NK-92 (cell line): ENCODE measurements around the gene OR14A16.

Source experiments
- DNase-seq: peaks from one replicate; lab custom pipeline; 2025; ENCODE audit not compliant: unreplicated experiment; lab: John Stamatoyannopoulos, UW

The OR14A16 gene

GRCh38 chr1:247769603-247770002, 54.3 kb downstream of the OR14A16 start:
- no peak for DNase-seq
